ENCODE data around the gene ITGB1. TPM values are rescaled to one million over a fixed set of nuclear protein-coding genes. Genes with fewer than 3 reads are reported as not detected.
"Not testable (repeated sequence)": the region's sequence is repeated elsewhere in the genome, so short reads cannot be mapped to it uniquely, and the experiment has no call there.

The ITGB1 gene
- total RNA-seq, 1 donor from 2014 or later, result 263 TPM

DNA sequence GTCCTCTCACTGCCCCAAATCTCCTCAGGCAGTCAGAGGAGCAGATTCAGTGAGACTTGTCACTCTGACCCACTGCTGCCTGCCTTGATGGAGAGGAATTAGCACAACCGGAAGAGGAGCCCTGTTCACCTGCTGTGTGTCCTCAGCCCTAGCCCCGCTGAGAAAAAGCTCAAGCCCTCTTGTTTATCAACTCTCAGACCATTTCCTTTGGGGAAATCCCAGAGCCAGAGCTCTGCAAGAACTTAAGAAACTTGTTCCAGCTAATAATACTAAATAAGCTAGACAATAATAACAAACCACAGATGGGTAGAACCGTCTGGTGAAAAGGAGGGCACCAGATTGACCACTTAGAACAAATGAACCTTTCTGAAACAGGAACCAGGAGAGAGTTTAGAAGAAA, 37.7 kb upstream of the ITGB1 start:
- H3K27ac Mint-ChIP-seq (ENCODE audit: unreplicated experiment), result no peak overlapping the region
- peaks cover 8% of the 10 kb centered on the region for H3K36me3 Mint-ChIP-seq (ENCODE audit: unreplicated experiment)
- DNase-seq, result no peak
- H3K27me3 Mint-ChIP-seq (ENCODE audit: unreplicated experiment), result no peaks in the 10 kb centered on the region
- H3K9me3 Mint-ChIP-seq (ENCODE audit: unreplicated experiment), result peaks cover 5% of the 10 kb centered on the region
- no peaks in the 10 kb centered on the region for H3K4me1 Mint-ChIP-seq (ENCODE audit: low read depth, unreplicated experiment)
- TF ChIP-seq, protein P1, sequence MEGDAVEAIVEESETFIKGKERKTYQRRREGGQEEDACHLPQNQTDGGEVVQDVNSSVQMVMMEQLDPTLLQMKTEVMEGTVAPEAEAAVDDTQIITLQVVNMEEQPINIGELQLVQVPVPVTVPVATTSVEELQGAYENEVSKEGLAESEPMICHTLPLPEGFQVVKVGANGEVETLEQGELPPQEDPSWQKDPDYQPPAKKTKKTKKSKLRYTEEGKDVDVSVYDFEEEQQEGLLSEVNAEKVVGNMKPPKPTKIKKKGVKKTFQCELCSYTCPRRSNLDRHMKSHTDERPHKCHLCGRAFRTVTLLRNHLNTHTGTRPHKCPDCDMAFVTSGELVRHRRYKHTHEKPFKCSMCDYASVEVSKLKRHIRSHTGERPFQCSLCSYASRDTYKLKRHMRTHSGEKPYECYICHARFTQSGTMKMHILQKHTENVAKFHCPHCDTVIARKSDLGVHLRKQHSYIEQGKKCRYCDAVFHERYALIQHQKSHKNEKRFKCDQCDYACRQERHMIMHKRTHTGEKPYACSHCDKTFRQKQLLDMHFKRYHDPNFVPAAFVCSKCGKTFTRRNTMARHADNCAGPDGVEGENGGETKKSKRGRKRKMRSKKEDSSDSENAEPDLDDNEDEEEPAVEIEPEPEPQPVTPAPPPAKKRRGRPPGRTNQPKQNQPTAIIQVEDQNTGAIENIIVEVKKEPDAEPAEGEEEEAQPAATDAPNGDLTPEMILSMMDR (IDR thresholded peaks at IDR 0.05; ENCODE audit: partially characterized antibody, unreplicated experiment), result no peak
- no peak overlapping the region for H3K4me3 Mint-ChIP-seq (ENCODE audit: unreplicated experiment)

DNA sequence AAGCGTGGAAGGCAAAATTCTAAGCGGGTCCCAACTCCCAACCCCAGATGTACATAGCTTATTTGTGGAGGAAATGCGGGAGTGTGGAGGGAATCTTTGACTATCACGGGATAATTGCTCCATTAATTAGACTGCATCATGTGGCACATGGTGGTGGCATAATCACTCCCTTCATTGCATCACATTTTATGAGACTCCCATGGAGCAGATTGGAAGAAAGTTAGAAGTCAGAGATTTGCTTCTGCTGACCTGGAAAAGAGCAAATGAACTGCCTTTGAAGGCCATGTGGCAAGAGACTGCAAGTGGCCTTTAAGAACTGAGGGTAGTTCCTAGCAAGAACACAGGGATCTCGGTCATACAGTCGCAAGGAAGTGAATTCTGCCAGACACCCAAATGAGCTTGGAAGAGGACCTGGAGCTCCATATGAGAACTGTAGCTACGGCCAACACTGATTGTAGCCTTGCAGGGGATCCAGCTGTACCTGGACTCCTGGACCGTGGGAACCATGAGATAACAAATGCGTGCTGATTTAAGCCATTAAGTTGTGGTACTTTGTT, 37.1 kb upstream of the ITGB1 start:
- no peak overlapping the region for H3K27ac Mint-ChIP-seq (ENCODE audit: unreplicated experiment)
- H3K27me3 Mint-ChIP-seq (ENCODE audit: unreplicated experiment), result no peaks in the 10 kb centered on the region
- TF ChIP-seq, protein P1 (IDR thresholded peaks at IDR 0.05; ENCODE audit: partially characterized antibody, unreplicated experiment), result no peak
- DNase-seq, result no peak
- no peaks in the 10 kb centered on the region for H3K4me1 Mint-ChIP-seq (ENCODE audit: low read depth, unreplicated experiment)
- peaks cover 10% of the 10 kb centered on the region for H3K36me3 Mint-ChIP-seq (ENCODE audit: unreplicated experiment)
- peaks cover 6% of the 10 kb centered on the region for H3K9me3 Mint-ChIP-seq (ENCODE audit: unreplicated experiment)
- H3K4me3 Mint-ChIP-seq (ENCODE audit: unreplicated experiment), result no peak overlapping the region

DNA sequence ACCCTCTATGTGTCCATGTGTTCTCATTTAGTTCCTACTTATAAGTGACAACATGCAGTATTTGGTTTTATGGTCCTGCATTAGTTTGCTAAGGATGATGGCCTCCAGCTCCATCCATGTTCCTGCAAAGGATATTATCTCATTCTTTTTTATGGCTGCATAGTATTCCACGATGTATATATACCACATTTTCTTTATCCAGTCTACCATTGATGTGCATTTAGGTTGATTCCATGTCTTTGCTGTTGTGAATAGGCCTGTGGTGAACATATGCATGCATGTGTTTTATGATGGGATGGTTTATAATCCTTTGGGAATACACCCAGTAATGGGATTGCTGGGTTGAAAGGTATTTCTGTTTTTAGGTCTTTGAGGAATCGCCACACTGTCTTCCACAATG, 36.6 kb upstream of the ITGB1 start:
- not testable (repeated sequence) for DNase-seq; H3K4me3 Mint-ChIP-seq (ENCODE audit: unreplicated experiment); H3K36me3 Mint-ChIP-seq (ENCODE audit: unreplicated experiment); H3K27ac Mint-ChIP-seq (ENCODE audit: unreplicated experiment); H3K4me1 Mint-ChIP-seq (ENCODE audit: low read depth, unreplicated experiment); H3K27me3 Mint-ChIP-seq (ENCODE audit: unreplicated experiment); H3K9me3 Mint-ChIP-seq (ENCODE audit: unreplicated experiment)

DNA sequence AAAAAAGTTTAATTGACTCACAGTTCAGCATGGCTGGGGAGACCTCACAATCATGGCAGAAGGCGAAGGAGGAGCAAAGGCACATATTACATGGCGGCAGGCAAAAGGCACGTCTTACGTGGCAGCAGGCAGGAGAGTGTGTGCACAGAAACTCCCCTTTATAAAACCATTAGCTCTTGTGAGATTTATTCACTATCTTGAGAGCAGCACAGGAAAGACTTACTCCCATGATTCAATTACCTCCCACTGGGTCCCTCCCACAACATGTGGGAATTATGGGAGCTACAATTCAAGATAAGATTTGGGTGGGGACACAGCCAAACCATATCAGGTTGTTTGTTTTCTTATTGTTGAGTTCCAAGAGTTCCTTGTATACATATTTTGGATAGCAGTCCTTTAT, 34.3 kb upstream of the ITGB1 start:
- not testable (repeated sequence) for H3K27ac Mint-ChIP-seq (ENCODE audit: unreplicated experiment)

DNA sequence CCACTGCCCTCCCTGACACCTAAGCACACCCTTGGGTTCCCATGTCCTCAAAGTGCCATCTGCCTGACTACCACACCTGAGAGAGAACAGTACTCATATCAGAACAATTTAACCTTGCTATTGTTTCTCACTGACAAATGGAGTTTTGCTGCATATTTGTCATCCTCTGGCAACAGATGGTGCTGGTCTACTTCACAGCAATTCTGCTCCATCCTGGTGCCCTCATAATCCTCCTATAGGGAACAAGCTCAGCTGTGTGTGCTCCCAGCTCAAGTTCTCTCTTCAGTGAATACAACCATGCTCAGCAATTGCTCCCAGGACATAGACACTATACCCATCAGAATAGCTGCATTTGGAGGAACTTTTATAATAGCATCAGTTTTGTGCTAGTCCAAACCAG, 32.8 kb upstream of the ITGB1 start:
- Mint-ChIP-seq H3K9me3 (ENCODE audit: unreplicated experiment) (peaks cover 6% of the 10 kb centered on the region), H3K4me1 (ENCODE audit: low read depth, unreplicated experiment) (peaks cover 4% of the 10 kb centered on the region), H3K36me3 (ENCODE audit: unreplicated experiment) (peaks cover 10% of the 10 kb centered on the region), H3K27ac (ENCODE audit: unreplicated experiment) (no peak overlapping the region), H3K4me3 (ENCODE audit: unreplicated experiment) (no peak overlapping the region), H3K27me3 (ENCODE audit: unreplicated experiment) (no peaks in the 10 kb centered on the region)
- no peak for DNase-seq
- TF ChIP-seq, protein P1 (IDR thresholded peaks at IDR 0.05; ENCODE audit: partially characterized antibody, unreplicated experiment), result no peak

More for the DNA sequence above, 34.3 kb upstream of the ITGB1 start:
- H3K27me3 Mint-ChIP-seq (ENCODE audit: unreplicated experiment); H3K4me1 Mint-ChIP-seq (ENCODE audit: low read depth, unreplicated experiment); H3K4me3 Mint-ChIP-seq (ENCODE audit: unreplicated experiment); H3K36me3 Mint-ChIP-seq (ENCODE audit: unreplicated experiment); H3K9me3 Mint-ChIP-seq (ENCODE audit: unreplicated experiment); DNase-seq: not testable (repeated sequence)

DNA sequence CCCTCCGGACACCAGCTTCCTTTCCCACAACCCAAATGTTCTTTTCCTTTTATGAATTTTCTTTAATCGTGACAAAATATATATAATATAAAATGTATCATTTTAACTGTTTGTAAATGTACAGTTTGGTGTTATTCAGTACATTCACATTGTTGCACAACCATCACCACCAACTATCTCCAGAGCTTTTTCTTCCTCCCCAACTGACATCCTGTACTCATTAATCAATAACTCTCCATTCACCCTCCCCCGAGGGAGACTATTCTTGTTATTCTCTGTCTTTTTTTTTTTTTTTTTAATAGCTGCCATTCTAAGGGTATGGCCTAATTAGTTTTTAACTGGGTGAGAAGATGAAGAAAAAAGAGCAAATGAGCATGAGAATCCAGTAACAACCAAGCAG, 30.6 kb upstream of the ITGB1 start:
- DNase-seq, result no peak
- H3K27ac Mint-ChIP-seq (ENCODE audit: unreplicated experiment), result no peak overlapping the region
- TF ChIP-seq, protein P1 (IDR thresholded peaks at IDR 0.05; ENCODE audit: partially characterized antibody, unreplicated experiment), result no peak
- H3K4me1 Mint-ChIP-seq (ENCODE audit: low read depth, unreplicated experiment), result peaks cover 4% of the 10 kb centered on the region
- peaks cover 5% of the 10 kb centered on the region for H3K9me3 Mint-ChIP-seq (ENCODE audit: unreplicated experiment)
- peaks cover 10% of the 10 kb centered on the region for H3K36me3 Mint-ChIP-seq (ENCODE audit: unreplicated experiment)
- H3K4me3 Mint-ChIP-seq (ENCODE audit: unreplicated experiment), result no peak overlapping the region
- no peaks in the 10 kb centered on the region for H3K27me3 Mint-ChIP-seq (ENCODE audit: unreplicated experiment)
